ENCODE measurements around the gene CD3E.

- no peak for TF ChIP-seq CTCF (IDR thresholded peaks at IDR 0.05; ENCODE audit: low read length)
- TF ChIP-seq EZH2 (optimal IDR thresholded peaks at IDR 0.05; ENCODE audit: low read depth, low read length) = no peak
- TF ChIP-seq EZH2phosphoT487 (IDR thresholded peaks at IDR 0.05; ENCODE audit: low read length) = no peak
Observed at GRCh38 chr11:118263112-118263511, 41.4 kb upstream of the CD3E start.
